ENCODE results near the gene CCT6A.
"Not testable (repeated sequence)": the region's sequence is repeated elsewhere in the genome, so short reads cannot be mapped to it uniquely, and the experiment has no call there.

The CCT6A gene

GRCh38 chr7:56105508-56105907, 53.9 kb downstream of the CCT6A start:
- no peak for DNase-seq

GRCh38 chr7:56106108-56107073, 54.8 kb downstream of the CCT6A start, which contains the start of gene CHCHD2:
Gene CHCHD2 (minus strand): TSS chr7:56106476. CDS start chr7:56106413, 63 bp downstream.
- peak; percentile 99 for DNase-seq

GRCh38 chr7:56107954-56108258, 56.3 kb downstream of the CCT6A start:
- DNase-seq, result no peak

- DNase-seq, result no peak
Observed at GRCh38 chr7:56110611-56111010, 59.0 kb downstream of the CCT6A start.

GRCh38 chr7:56112244-56112643, 60.7 kb downstream of the CCT6A start:
- not testable (repeated sequence) for DNase-seq

Measured in NCI-H2081 treated with DMSO at 0.1 percent for 48 hours (cell line).